GM19324 (cell line): ENCODE results near the gene ALG6.

ENCODE experiments used
- ATAC-seq: cut with Tn5 transposase; IDR thresholded peaks from one replicate; pipeline ENCODE4 v1.9.1; 2021; ENCODE audit warnings: mild to moderate bottlenecking, moderate library complexity; ENCODE audit not compliant: unreplicated experiment, low FRiP score

ALG6 gene

GRCh38 chr1:63367215-63368103 is at the start of gene ALG6:
Gene ALG6, plus strand, starts transcription at chr1:63367627. Its CDS starts 3,351 bp downstream, at chr1:63370978.
- ATAC-seq, result peak; percentile 97

GRCh38 chr1:63317817-63318152 is 49.6 kb upstream of the ALG6 start:
- ATAC-seq, result no peak

GRCh38 chr1:63318201-63318979 is 49.0 kb upstream of the ALG6 start:
- no peak for ATAC-seq

GRCh38 chr1:63319046-63320021 is 48.1 kb upstream of the ALG6 start:
- ATAC-seq, result no peak

GRCh38 chr1:63320022-63320721 is 47.3 kb upstream of the ALG6 start:
- ATAC-seq, result no peak

- no peak for ATAC-seq
Measured at GRCh38 chr1:63321066-63321784, 46.2 kb upstream of the ALG6 start.

- ATAC-seq, result no peak
Measured at GRCh38 chr1:63321785-63322113, 45.7 kb upstream of the ALG6 start.

- no peak for ATAC-seq
Measured at GRCh38 chr1:63322114-63322943, 45.1 kb upstream of the ALG6 start, which contains the start of gene FOXD3. Gene FOXD3, plus strand, starts transcription at chr1:63322567. Its CDS starts 492 bp downstream, at chr1:63323059.

GRCh38 chr1:63322944-63323864 is 44.2 kb upstream of the ALG6 start:
- ATAC-seq, result peak; percentile 32

GRCh38 chr1:63323865-63324778 is 43.3 kb upstream of the ALG6 start:
- ATAC-seq, result no peak

- ATAC-seq, result no peak
Measured at GRCh38 chr1:63324779-63325119, 42.7 kb upstream of the ALG6 start.

- ATAC-seq, result no peak
Measured at GRCh38 chr1:63325279-63325985, 42.0 kb upstream of the ALG6 start.

- no peak for ATAC-seq
Measured at GRCh38 chr1:63326106-63326472, 41.3 kb upstream of the ALG6 start.

GRCh38 chr1:63326473-63327380 is 40.7 kb upstream of the ALG6 start:
- ATAC-seq, result no peak
